Body of pancreas (tissue), 4 donors: ENCODE measurements around the gene RHOV. TPM values are rescaled to one million over a fixed set of nuclear protein-coding genes. Genes with fewer than 3 reads are reported as not detected.
A peak's percentile ranks its signal among the peaks of the same experiment; 100 is the strongest.
"Not testable (repeated sequence)": the region's sequence is repeated elsewhere in the genome, so short reads cannot be mapped to it uniquely, and the experiment has no call there.

Source experiments
- ATAC-seq: fragments of 150-250 bp; one replicate; pipeline ENCODE4 v1.9.1; 2016
- DNase-seq, 4 donors: peaks; one replicate each; pipeline ENCODE4 v3.0.0-alpha.2; 2019
- H3K27ac ChIP-seq, 4 donors: fragments of 200-600 bp; sonication (generic); 1 replicate in 3 of 4; 2 replicates in 1 of 4; pipeline versions ENCODE4 v1.5.1 to v1.6.1; 2016 to 2019; ENCODE audit warnings: mild to moderate bottlenecking in 1 of 4, mixed read lengths in 1 of 4, moderate library complexity in 1 of 4
- H3K27me3 ChIP-seq, 2 donors: fragments of 200-600 bp; sonication (generic); one replicate each; pipeline ENCODE4 v1.6.0; 2016; ENCODE audit warnings: mild to moderate bottlenecking in 1 of 2
- H3K36me3 ChIP-seq, 2 donors: fragments of 200-600 bp; sonication (generic); replicated peaks in 1 of 2; 2 replicates each; pipeline ENCODE4 v1.5.1; 2016; ENCODE audit warnings: low read depth in 2 of 2; ENCODE audit not compliant: insufficient read depth in 1 of 2
- H3K4me1 ChIP-seq: fragments of 200-600 bp; sonication (generic); one replicate; pipeline ENCODE4 v1.6.0; 2016
- H3K4me3 ChIP-seq, 2 donors: fragments of 200-600 bp; sonication (generic); 1 replicate in 1 of 2; 2 replicates in 1 of 2; pipeline ENCODE4 v1.5.1; 2016 to 2019
- H3K9me3 ChIP-seq, 3 donors: fragments of 200-600 bp; sonication (generic); 1 replicate in 2 of 3; 2 replicates in 1 of 3; pipeline ENCODE4 v1.5.1; 2016
- POLR2A ChIP-seq, 3 donors: fragments of 450-650 bp; IDR thresholded peaks; one replicate each; pipeline ENCODE4 v1.6.1; 2016; ENCODE audit warnings: antibody characterized with exemption in 3 of 3, mild to moderate bottlenecking in 2 of 3
- WGBS, 2 donors: methylation state at CpG; one replicate each; pipeline ENCODE4 v1.1.5; 2017; 5-methylcytosine and 5-hydroxymethylcytosine counted together
- intact Hi-C: fragments of 100-400 bp; cut with DNase I; formaldehyde crosslinking; loops from one replicate; pipeline ENCODE4 v1.15.1; 2023
- total RNA-seq, 2 donors: library from RNA; depleted of rRNA; stranded (reverse); fragments of >200 nt; gene quantifications; one replicate each; pipeline ENCODE4 v1.1.0, GENCODE V29; 2016
- TF ChIP-seq, protein P1 (sequence below), 7 experiments: fragments of 450-650 bp in 4 of 7; fragments of 200-600 bp in 3 of 7; sonication (generic) in 3 of 7; IDR thresholded peaks; one replicate each; pipeline ENCODE4 v1.5.1; 2016 to 2019; ENCODE audit warnings: antibody characterized with exemption in 7 of 7

The RHOV gene
- total RNA-seq, 2 donors from 2014 or later: 6.2 to 6.3 TPM

DNA sequence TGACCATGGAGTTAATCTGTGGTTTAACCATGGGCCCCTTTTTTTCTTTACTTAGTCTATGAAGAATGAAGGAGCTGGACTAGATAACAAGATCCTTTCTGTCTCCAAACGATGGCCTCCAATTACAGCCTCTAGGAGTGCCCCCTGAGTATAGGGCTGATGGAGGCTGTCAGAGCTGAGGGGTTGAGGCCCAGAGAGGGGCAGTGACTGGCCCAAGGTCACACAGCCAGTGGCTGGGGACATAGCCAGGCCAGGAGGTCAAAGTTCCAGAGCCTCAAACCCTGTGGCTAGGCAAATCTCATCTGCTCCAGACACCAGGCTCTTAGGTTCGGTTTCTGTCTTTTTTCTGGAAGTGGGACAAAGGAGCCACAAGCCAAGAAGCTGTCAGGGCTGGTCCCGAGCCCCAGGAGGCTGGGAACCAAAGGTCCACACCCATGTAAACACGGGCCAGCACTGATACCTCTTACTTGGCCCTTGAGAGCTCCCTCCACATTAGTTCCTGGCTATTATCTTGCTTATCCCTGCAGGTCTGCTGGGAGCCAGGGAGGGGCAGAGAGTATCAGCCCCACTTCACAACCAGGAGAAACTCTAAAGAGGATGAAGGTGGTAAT, 10.3 kb downstream of the RHOV start:
- no peaks in the 10 kb centered on the region for H3K27me3 ChIP-seq
- no peaks in the 10 kb centered on the region for H3K9me3 ChIP-seq
- TF ChIP-seq, protein P1, sequence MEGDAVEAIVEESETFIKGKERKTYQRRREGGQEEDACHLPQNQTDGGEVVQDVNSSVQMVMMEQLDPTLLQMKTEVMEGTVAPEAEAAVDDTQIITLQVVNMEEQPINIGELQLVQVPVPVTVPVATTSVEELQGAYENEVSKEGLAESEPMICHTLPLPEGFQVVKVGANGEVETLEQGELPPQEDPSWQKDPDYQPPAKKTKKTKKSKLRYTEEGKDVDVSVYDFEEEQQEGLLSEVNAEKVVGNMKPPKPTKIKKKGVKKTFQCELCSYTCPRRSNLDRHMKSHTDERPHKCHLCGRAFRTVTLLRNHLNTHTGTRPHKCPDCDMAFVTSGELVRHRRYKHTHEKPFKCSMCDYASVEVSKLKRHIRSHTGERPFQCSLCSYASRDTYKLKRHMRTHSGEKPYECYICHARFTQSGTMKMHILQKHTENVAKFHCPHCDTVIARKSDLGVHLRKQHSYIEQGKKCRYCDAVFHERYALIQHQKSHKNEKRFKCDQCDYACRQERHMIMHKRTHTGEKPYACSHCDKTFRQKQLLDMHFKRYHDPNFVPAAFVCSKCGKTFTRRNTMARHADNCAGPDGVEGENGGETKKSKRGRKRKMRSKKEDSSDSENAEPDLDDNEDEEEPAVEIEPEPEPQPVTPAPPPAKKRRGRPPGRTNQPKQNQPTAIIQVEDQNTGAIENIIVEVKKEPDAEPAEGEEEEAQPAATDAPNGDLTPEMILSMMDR (IDR thresholded peaks at IDR 0.05): no peak
- TF ChIP-seq POLR2A (IDR thresholded peaks at IDR 0.05): no peak
- H3K4me1 ChIP-seq: peaks cover 40% of the 10 kb centered on the region
- ATAC-seq: peak; percentile 38
- intact Hi-C loops: no loop called here
- H3K27ac ChIP-seq: peak overlapping the region in 3 of 4 donors; percentile 43 to 77 (median 70)
- DNase-seq: peak; percentile 40 to 64 (median 54)
- no peak overlapping the region for H3K4me3 ChIP-seq
- WGBS, 2 donors: 18 to 30% methylated on average over 3 to 4 of the region's 4 CpGs
- H3K36me3 ChIP-seq: no peaks in the 10 kb centered on the region

DNA sequence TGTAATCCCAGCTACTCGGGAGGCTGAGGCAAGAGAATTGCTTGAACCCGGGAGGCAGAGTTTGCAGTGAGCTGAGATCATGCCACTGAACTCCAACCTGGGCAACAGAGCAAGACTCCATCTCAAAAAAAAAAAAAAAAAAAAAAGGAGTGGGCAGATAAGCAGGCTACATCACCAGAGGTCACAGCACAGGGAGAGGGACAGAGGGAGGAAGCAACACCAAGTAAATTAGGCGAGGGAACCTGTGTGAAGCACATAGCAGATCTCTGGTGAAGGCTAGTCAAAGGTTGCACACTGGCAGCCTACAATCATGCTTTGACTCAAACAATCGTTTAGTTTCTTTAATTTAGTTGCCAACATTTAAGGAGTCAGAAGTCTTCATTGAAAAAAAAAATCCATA, 12.9 kb downstream of the RHOV start:
- H3K27ac ChIP-seq, H3K36me3 ChIP-seq, H3K27me3 ChIP-seq, intact Hi-C loops, H3K4me3 ChIP-seq, DNase-seq, H3K9me3 ChIP-seq, ATAC-seq: not testable (repeated sequence)
- H3K4me1 ChIP-seq: peaks cover 57% of the 10 kb centered on the region
- WGBS, 2 donors: 56 to 67% methylated on average over 4 of the region's 4 CpGs

DNA sequence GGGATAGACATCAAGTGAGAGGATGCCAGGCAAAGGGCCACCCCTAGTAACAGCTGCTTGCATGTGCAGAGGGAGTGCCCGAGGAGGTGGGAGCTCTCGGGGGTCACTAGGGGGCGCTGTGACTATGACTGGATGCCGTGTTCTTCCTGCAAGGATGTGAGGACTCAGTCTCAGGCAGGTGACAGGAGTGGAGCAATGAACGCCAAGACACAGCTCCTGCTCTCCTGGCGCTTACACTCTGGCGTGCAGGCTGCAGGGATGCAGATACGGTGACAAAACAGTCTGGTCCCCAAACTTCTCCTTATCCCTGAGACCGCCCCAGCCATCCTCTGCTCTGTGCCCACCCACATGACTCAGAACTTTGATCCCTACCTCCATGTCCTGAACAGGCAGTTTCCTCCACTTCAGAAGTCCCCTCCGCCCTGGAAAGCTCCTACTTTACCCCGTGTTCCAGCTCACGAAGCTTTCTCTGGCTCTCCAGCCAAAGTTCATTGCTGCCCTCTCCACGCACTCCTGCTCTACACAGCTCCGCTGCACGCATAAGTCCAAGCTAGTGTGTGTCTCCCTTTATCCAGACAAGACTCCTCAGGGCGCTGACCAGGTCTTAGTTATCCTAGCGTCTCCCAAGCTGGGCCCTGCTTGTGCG, 14.7 kb downstream of the RHOV start:
- DNase-seq: peak; percentile 87 to 94 (median 92)
- H3K9me3 ChIP-seq: no peaks in the 10 kb centered on the region
- H3K4me3 ChIP-seq: no peak overlapping the region
- ATAC-seq: peak; percentile 77
- peak in 1 of 3 donors; percentile 12 for TF ChIP-seq POLR2A (IDR thresholded peaks at IDR 0.05)
- TF ChIP-seq, protein P1 (IDR thresholded peaks at IDR 0.05): peak; percentile 80 to 93 (median 89)
- peak overlapping the region; percentile 45 to 74 (median 52) for H3K27ac ChIP-seq
- peaks cover 4 to 18% of the 10 kb centered on the region in 2 donors for H3K36me3 ChIP-seq
- intact Hi-C loops: loop anchor here (5.0 kb wide), 1 partner anchor 33 kb away; the partner anchor contains the start of gene VPS18
- 36% methylated on average over 16 to 18 of the region's 18 CpGs for WGBS, 2 donors
- no peaks in the 10 kb centered on the region for H3K27me3 ChIP-seq
- H3K4me1 ChIP-seq: peaks cover 45% of the 10 kb centered on the region

DNA sequence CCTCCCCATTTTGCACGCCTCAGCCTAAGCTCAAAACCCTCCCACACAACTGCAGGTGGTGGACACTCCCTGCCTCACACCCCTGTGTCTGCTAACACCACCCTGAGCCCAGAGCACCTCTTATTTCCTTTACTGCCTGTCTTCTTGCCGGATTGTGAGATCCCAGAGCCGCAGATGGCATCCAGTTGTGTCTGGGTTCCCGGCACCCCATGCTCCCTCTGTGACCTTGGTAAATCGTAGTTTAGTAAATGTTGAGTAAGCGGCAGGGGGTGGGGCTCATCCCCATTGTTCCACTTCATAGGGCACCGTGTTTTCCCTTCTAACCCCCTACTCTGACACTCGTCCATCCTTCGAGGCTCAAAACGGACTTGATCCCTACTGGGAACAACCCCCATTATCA, 15.3 kb downstream of the RHOV start:
- DNase-seq (peak; percentile 49 to 71 (median 66)), ATAC-seq (no peak)
- Histone ChIP-seq H3K27me3 (no peaks in the 10 kb centered on the region), H3K4me1 (peaks cover 39% of the 10 kb centered on the region), H3K27ac (peak overlapping the region; percentile 45 to 74 (median 52)), H3K36me3 (peaks cover 5 to 22% of the 10 kb centered on the region in 2 donors), H3K4me3 (no peak overlapping the region), H3K9me3 (no peaks in the 10 kb centered on the region)
- no peak for TF ChIP-seq POLR2A (IDR thresholded peaks at IDR 0.05)
- TF ChIP-seq, protein P1 (IDR thresholded peaks at IDR 0.05): no peak
- intact Hi-C loops: loop anchor here (5.0 kb wide), 1 partner anchor 34 kb away; the partner anchor contains the start of gene VPS18
- WGBS, 2 donors: 31 to 33% methylated on average over 10 of the region's 10 CpGs

DNA sequence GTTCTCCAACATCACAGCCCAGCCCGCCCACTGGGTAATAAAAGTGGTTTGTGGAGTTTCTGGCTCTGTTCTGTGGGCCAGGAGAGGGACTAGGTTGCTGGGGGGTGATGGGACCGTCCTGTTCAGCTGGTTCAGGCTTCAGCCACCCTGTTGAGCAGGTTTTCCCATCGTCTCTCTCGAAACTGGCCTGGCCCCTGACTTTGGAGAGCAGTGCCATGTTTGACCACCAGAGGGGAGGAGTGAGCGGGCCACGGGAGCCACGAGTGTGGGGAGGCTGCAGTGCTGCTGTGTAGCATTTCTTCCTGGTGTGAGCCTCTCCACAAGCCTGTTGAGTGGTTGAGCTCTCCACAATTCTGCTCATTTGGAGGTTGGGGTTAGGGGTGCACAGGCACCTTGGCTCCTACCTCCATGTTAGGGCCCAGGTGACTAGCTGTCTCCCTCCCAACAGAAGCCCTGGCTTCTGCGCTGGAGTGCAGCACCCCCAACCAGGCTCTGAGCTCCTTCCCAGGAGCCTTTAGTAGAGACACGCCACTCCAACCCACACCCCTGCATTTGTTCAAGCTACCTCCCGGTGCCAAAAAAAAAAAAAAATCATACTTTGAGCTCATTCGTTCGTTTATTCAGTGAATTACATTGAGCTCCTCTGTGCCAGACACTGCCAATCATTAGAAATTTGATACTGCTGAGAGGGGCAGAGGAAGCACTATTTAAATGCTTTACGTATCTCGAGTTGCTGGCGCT, 16.3 kb downstream of the RHOV start:
- H3K4me3 ChIP-seq: no peak overlapping the region
- peaks cover 36% of the 10 kb centered on the region for H3K4me1 ChIP-seq
- H3K9me3 ChIP-seq: no peaks in the 10 kb centered on the region
- H3K36me3 ChIP-seq: peaks cover 5 to 25% of the 10 kb centered on the region in 2 donors
- ATAC-seq: peak; percentile 93
- 18 to 25% methylated on average over 12 to 15 of the region's 15 CpGs for WGBS, 2 donors
- peak overlapping the region; percentile 40 to 74 (median 65) for H3K27ac ChIP-seq
- intact Hi-C loops: loop anchor here (5.0 kb wide), 1 partner anchor 35 kb away; the partner anchor contains the start of gene VPS18
- peak; percentile 85 to 92 (median 88) for DNase-seq
- H3K27me3 ChIP-seq: no peaks in the 10 kb centered on the region
- peak in 1 of 3 donors; percentile 11 for TF ChIP-seq POLR2A (IDR thresholded peaks at IDR 0.05)
- TF ChIP-seq, protein P1 (IDR thresholded peaks at IDR 0.05): peak; percentile 91 to 99 (median 99)
